Large intestine (tissue), 3 donors: ENCODE results near the gene KRTAP4-9. TPM values are rescaled to one million over a fixed set of nuclear protein-coding genes. Genes with fewer than 3 reads are reported as not detected.
"Not testable (repeated sequence)": the region's sequence is repeated elsewhere in the genome, so short reads cannot be mapped to it uniquely, and the experiment has no call there.

Experiments
- DNase-seq, 2 donors: peaks; one replicate each; pipeline versions ENCODE4 v3.0.0 to v3.0.0-alpha.2; 2013
- H3K27ac ChIP-seq: one replicate; pipeline ENCODE4 v1.5.1; 2013; ENCODE audit warnings: low read length
- H3K27me3 ChIP-seq: 2 replicates; pipeline ENCODE4 v1.6.1; 2013; ENCODE audit warnings: low read length; ENCODE audit not compliant: control insufficient read depth, insufficient read depth
- H3K36me3 ChIP-seq: 2 replicates; pipeline ENCODE4 v1.6.1; 2013; ENCODE audit warnings: low read length; ENCODE audit not compliant: control insufficient read depth, insufficient read depth
- H3K4me1 ChIP-seq: one replicate; pipeline ENCODE4 v1.6.1; 2013; ENCODE audit warnings: low read length; ENCODE audit not compliant: control insufficient read depth, insufficient read depth
- H3K4me3 ChIP-seq: one replicate; pipeline ENCODE4 v1.5.1; 2013; ENCODE audit warnings: low read length
- H3K9me3 ChIP-seq: one replicate; pipeline ENCODE4 v1.6.1; 2013; ENCODE audit warnings: mild to moderate bottlenecking, low read depth, low read length, moderate library complexity; ENCODE audit not compliant: control insufficient read depth
- WGBS: methylation state at CpG from one replicate; pipeline ENCODE4 v1.1.5; 2013; ENCODE audit warnings: low lambda C conversion rate; ENCODE audit not compliant: insufficient coverage; 5-methylcytosine and 5-hydroxymethylcytosine counted together
- polyA plus RNA-seq: library from polyadenylated mRNA; unstranded; fragments of 120-200 nt; gene quantifications from one replicate; pipeline ENCODE4 v1.2.1, GENCODE V29; 2013

KRTAP4-9 gene
- polyA plus RNA-seq, 1 donor = not detected

- H3K27me3 ChIP-seq = no peaks in the 10 kb centered on the region
- no peak for DNase-seq
- H3K9me3 ChIP-seq = no peaks in the 10 kb centered on the region
- no peak overlapping the region for H3K4me3 ChIP-seq
- H3K27ac ChIP-seq = no peak overlapping the region
- H3K36me3 ChIP-seq = no peaks in the 10 kb centered on the region
- no peaks in the 10 kb centered on the region for H3K4me1 ChIP-seq
- WGBS = 40% methylated on average over 1 of the region's 5 CpGs
Observed at GRCh38 chr17:41116297-41116696, 11.1 kb downstream of the KRTAP4-9 start.

- not testable (repeated sequence) for H3K36me3 ChIP-seq, H3K9me3 ChIP-seq, DNase-seq, H3K4me3 ChIP-seq, H3K27me3 ChIP-seq, H3K4me1 ChIP-seq, H3K27ac ChIP-seq
- 100% methylated on average over 1 of the region's 10 CpGs for WGBS
Observed at GRCh38 chr17:41117846-41118386, 12.7 kb downstream of the KRTAP4-9 start, which contains the start of gene KRTAP4-11. TSS of gene KRTAP4-11 (minus strand) at chr17:41118373. CDS start at chr17:41118315, 58 bp downstream.

- Histone ChIP-seq H3K4me1 (no peaks in the 10 kb centered on the region), H3K27me3 (no peaks in the 10 kb centered on the region), H3K4me3 (no peak overlapping the region), H3K9me3 (no peaks in the 10 kb centered on the region), H3K27ac (no peak overlapping the region), H3K36me3 (no peaks in the 10 kb centered on the region)
- DNase-seq = no peak
- no CpG with 5 or more reads among the region's 4 CpGs for WGBS
Observed at GRCh38 chr17:41118721-41119120, 13.5 kb downstream of the KRTAP4-9 start.

- H3K36me3 ChIP-seq, H3K4me1 ChIP-seq, H3K4me3 ChIP-seq, H3K27ac ChIP-seq, H3K9me3 ChIP-seq, H3K27me3 ChIP-seq, DNase-seq: not testable (repeated sequence)
- WGBS = 78% methylated on average over 5 of the region's 11 CpGs
Observed at GRCh38 chr17:41119696-41120690, 14.8 kb downstream of the KRTAP4-9 start.

GRCh38 chr17:41121742-41122141 lies 16.6 kb downstream of the KRTAP4-9 start:
- WGBS = 60% methylated on average over 1 of the region's 2 CpGs
- Histone ChIP-seq H3K4me1 (no peaks in the 10 kb centered on the region), H3K9me3 (no peaks in the 10 kb centered on the region), H3K27ac (no peak overlapping the region), H3K27me3 (no peaks in the 10 kb centered on the region), H3K4me3 (no peak overlapping the region), H3K36me3 (no peaks in the 10 kb centered on the region)
- DNase-seq = no peak

GRCh38 chr17:41123292-41123990 lies 18.3 kb downstream of the KRTAP4-9 start:
- not testable (repeated sequence) for H3K9me3 ChIP-seq, H3K27ac ChIP-seq, DNase-seq, H3K4me1 ChIP-seq, H3K27me3 ChIP-seq, H3K36me3 ChIP-seq, H3K4me3 ChIP-seq
- no CpG with 5 or more reads among the region's 12 CpGs for WGBS

- H3K9me3 ChIP-seq, H3K36me3 ChIP-seq, DNase-seq, H3K4me3 ChIP-seq, H3K27me3 ChIP-seq, H3K4me1 ChIP-seq, H3K27ac ChIP-seq: not testable (repeated sequence)
- no CpG with 5 or more reads among the region's 3 CpGs for WGBS
Observed at GRCh38 chr17:41123991-41124371, 18.8 kb downstream of the KRTAP4-9 start, which contains the start of gene KRTAP4-12. TSS of gene KRTAP4-12 (minus strand) at chr17:41124182. CDS start at chr17:41124122, 60 bp downstream.

GRCh38 chr17:41125064-41125463 lies 19.9 kb downstream of the KRTAP4-9 start:
- H3K27me3 ChIP-seq = no peaks in the 10 kb centered on the region
- no peak for DNase-seq
- no peaks in the 10 kb centered on the region for H3K4me1 ChIP-seq
- H3K27ac ChIP-seq = no peak overlapping the region
- WGBS = no CpG with 5 or more reads among the region's 2 CpGs
- H3K36me3 ChIP-seq = no peaks in the 10 kb centered on the region
- no peak overlapping the region for H3K4me3 ChIP-seq
- no peaks in the 10 kb centered on the region for H3K9me3 ChIP-seq

GRCh38 chr17:41126412-41126811 lies 21.2 kb downstream of the KRTAP4-9 start:
- H3K4me1 ChIP-seq = no peaks in the 10 kb centered on the region
- H3K9me3 ChIP-seq = no peaks in the 10 kb centered on the region
- 97% methylated on average over 3 of the region's 3 CpGs for WGBS
- H3K4me3 ChIP-seq = no peak overlapping the region
- H3K27me3 ChIP-seq = no peaks in the 10 kb centered on the region
- H3K27ac ChIP-seq = no peak overlapping the region
- no peak for DNase-seq
- H3K36me3 ChIP-seq = no peaks in the 10 kb centered on the region

- H3K9me3 ChIP-seq = no peaks in the 10 kb centered on the region
- 83% methylated on average over 1 of the region's 1 CpG for WGBS
- H3K36me3 ChIP-seq = no peaks in the 10 kb centered on the region
- H3K4me1 ChIP-seq = no peaks in the 10 kb centered on the region
- DNase-seq = no peak
- H3K4me3 ChIP-seq = no peak overlapping the region
- H3K27me3 ChIP-seq = no peaks in the 10 kb centered on the region
- H3K27ac ChIP-seq = no peak overlapping the region
Observed at GRCh38 chr17:41127371-41127770, 22.2 kb downstream of the KRTAP4-9 start.
